ENCODE results near the gene MSANTD1.

The MSANTD1 gene

DNA sequence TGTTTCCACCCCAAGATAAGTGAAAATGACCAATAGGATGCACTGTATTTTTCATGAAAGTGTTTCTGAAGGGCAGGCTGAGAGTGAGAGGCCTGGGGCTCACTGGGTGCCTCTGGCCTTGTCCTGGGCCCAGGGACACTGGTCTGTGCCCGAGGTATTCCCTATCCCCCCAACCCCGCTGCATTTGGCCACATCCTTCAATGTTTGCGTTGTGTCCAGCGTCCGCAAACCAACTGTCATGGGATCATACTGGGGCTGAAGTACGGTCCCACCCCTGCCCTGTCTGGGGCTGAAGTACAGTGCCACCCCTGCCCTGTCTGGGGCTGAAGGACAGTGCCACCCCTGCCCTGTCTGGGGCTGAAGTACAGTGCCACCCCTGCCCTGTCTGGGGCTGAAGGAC, 22.0 kb upstream of the MSANTD1 start:
- no peak overlapping the region for H3K4me3 ChIP-seq (replicated peaks; ENCODE audit: low read depth, low read length)
- TF ChIP-seq, protein P1, sequence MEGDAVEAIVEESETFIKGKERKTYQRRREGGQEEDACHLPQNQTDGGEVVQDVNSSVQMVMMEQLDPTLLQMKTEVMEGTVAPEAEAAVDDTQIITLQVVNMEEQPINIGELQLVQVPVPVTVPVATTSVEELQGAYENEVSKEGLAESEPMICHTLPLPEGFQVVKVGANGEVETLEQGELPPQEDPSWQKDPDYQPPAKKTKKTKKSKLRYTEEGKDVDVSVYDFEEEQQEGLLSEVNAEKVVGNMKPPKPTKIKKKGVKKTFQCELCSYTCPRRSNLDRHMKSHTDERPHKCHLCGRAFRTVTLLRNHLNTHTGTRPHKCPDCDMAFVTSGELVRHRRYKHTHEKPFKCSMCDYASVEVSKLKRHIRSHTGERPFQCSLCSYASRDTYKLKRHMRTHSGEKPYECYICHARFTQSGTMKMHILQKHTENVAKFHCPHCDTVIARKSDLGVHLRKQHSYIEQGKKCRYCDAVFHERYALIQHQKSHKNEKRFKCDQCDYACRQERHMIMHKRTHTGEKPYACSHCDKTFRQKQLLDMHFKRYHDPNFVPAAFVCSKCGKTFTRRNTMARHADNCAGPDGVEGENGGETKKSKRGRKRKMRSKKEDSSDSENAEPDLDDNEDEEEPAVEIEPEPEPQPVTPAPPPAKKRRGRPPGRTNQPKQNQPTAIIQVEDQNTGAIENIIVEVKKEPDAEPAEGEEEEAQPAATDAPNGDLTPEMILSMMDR (IDR thresholded peaks at IDR 0.05; ENCODE audit: low read depth, low read length, missing control alignments): no peak
- no peak for DNase-seq (ENCODE audit: extremely low read depth, low read depth)

- TF ChIP-seq, protein P1 (IDR thresholded peaks at IDR 0.05; ENCODE audit: low read depth, low read length, missing control alignments): no peak
- no peak overlapping the region for H3K4me3 ChIP-seq (replicated peaks; ENCODE audit: low read depth, low read length)
- DNase-seq (ENCODE audit: extremely low read depth, low read depth): no peak
These were observed 20.9 kb upstream of the MSANTD1 start for GRCh38 chr4:3227878-3228675.

DNA sequence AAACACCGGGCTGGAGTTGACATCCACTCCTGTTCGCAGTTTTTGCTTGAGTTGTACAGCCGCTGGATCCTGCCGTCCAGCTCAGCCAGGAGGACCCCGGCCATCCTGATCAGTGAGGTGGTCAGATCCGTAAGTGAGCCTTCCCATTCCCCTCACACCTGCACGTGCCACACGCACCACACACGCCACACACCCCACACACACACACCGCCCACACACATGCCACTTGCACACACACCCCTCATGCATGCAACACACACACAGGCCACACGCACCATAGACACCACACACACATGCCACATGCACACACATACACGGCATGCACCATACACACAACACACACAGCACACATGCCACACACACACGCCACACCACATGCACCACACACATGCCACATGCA, 20.1 kb upstream of the MSANTD1 start:
- H3K4me3 ChIP-seq (replicated peaks; ENCODE audit: low read depth, low read length): no peak overlapping the region
- no peak for DNase-seq (ENCODE audit: extremely low read depth, low read depth)
- TF ChIP-seq, protein P1 (IDR thresholded peaks at IDR 0.05; ENCODE audit: low read depth, low read length, missing control alignments): no peak

DNA sequence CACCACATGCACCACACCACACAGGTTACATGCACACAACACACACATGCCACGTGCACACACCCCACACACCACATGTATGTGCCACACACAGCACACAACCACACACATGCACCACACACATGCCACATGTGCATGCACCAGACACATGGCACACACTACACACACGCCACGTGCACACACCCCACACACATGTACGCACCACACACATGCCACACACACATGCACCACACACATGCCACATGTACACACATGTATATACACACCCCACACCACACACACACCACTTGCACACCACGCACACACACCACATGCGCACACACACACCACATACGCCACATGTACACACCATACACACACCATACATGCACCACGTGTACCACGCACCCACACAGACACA, 19.6 kb upstream of the MSANTD1 start:
- TF ChIP-seq, protein P1 (IDR thresholded peaks at IDR 0.05; ENCODE audit: low read depth, low read length, missing control alignments): no peak
- H3K4me3 ChIP-seq (replicated peaks; ENCODE audit: low read depth, low read length): no peak overlapping the region
- no peak for DNase-seq (ENCODE audit: extremely low read depth, low read depth)

DNA sequence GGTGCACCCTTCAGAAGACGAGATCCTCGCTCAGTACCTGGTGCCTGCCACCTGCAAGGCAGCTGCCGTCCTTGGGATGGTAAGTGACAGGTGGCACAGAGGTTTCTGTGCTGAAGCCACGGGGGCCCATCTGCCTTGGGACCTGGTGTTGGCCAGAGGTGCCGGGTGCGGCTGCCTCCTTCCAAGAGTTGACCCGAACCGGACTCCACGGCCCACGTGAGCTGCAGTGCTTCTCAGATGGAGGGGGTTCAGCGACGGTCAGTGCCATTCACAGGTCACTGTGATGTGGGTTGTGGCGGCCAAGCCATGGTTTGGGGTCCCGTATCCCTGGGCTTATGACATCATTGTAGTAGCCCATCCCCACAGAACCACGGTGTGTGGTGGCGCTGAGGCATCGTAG, 19.0 kb upstream of the MSANTD1 start:
- DNase-seq (ENCODE audit: extremely low read depth, low read depth): no peak
- TF ChIP-seq, protein P1 (IDR thresholded peaks at IDR 0.05; ENCODE audit: low read depth, low read length, missing control alignments): no peak
- no peak overlapping the region for H3K4me3 ChIP-seq (replicated peaks; ENCODE audit: low read depth, low read length)

GRCh38 chr4:3231471-3231870, 17.5 kb upstream of the MSANTD1 start:
- no peak overlapping the region for H3K4me3 ChIP-seq (replicated peaks; ENCODE audit: low read depth, low read length)
- DNase-seq (ENCODE audit: extremely low read depth, low read depth): no peak
- TF ChIP-seq, protein P1 (IDR thresholded peaks at IDR 0.05; ENCODE audit: low read depth, low read length, missing control alignments): no peak

GRCh38 chr4:3232001-3232400, 17.0 kb upstream of the MSANTD1 start:
- TF ChIP-seq, protein P1 (IDR thresholded peaks at IDR 0.05; ENCODE audit: low read depth, low read length, missing control alignments): no peak
- DNase-seq (ENCODE audit: extremely low read depth, low read depth): no peak
- no peak overlapping the region for H3K4me3 ChIP-seq (replicated peaks; ENCODE audit: low read depth, low read length)

Data from HFF-Myc (cell line).